Measurements from ENCODE around the gene LOXL1.

DNA sequence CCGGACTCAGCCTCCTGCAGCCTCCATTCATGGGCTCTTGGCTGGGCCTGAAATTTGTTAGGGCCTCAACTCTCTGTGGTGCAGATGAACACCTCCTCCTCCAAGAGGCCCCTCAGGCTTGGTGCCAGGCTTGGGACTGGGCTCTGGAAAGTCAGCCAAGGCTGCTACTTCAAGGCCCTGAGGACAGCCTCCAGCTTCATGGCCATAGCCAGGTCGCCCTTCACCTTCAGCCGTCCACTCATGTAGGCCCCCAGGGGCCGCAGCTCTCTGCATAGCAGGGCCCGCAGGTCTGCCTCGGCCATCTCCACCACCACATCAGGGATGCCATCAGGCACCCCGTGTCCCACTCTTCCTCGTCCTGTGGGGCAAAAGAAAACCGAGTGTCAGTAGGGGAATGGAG, 57.5 kb downstream of the LOXL1 start:
- no peak for TF ChIP-seq CTCF (conservative IDR thresholded peaks at IDR 0.05 in 1 of 2, IDR thresholded peaks at IDR 0.05 in 1 of 2; ENCODE audit: low read depth in 1 of 2, low read length in 2 of 2)
- TF ChIP-seq EZH2 (IDR thresholded peaks at IDR 0.05; ENCODE audit: low read length, missing control alignments), result no peak
